Duodenal mucosa (tissue), 2 donors: Measurements from ENCODE around the gene KCNJ16.

ENCODE experiments used
- H3K27ac ChIP-seq: one replicate; pipeline ENCODE4 v1.7.0; 2013; ENCODE audit warnings: low read depth, low read length
- H3K27me3 ChIP-seq, 2 donors: one replicate each; pipeline ENCODE4 v1.7.0; 2013; ENCODE audit warnings: low read length in 2 of 2, control low read depth in 1 of 2; ENCODE audit not compliant: insufficient read depth in 2 of 2, control insufficient read depth in 1 of 2
- H3K36me3 ChIP-seq, 2 donors: one replicate each; pipeline ENCODE4 v1.7.0; 2013; ENCODE audit warnings: low read length in 2 of 2, control low read depth in 1 of 2; ENCODE audit not compliant: insufficient read depth in 2 of 2, control insufficient read depth in 1 of 2
- H3K4me1 ChIP-seq, 2 donors: one replicate each; pipeline ENCODE4 v1.7.0; 2013; ENCODE audit warnings: low read length in 2 of 2, control low read depth in 1 of 2; ENCODE audit not compliant: insufficient read depth in 2 of 2, control insufficient read depth in 1 of 2
- H3K4me3 ChIP-seq, 2 donors: one replicate each; pipeline ENCODE4 v1.7.0; 2013; ENCODE audit warnings: low read length in 2 of 2, low read depth in 1 of 2
- H3K9ac ChIP-seq, 2 donors: one replicate each; pipeline ENCODE4 v1.7.0; 2013; ENCODE audit warnings: low read length in 2 of 2, low read depth in 1 of 2
- H3K9me3 ChIP-seq, 2 donors: one replicate each; pipeline ENCODE4 v1.7.0; 2013; ENCODE audit warnings: low read length in 2 of 2, control low read depth in 1 of 2; ENCODE audit not compliant: control insufficient read depth in 1 of 2

The KCNJ16 gene

DNA sequence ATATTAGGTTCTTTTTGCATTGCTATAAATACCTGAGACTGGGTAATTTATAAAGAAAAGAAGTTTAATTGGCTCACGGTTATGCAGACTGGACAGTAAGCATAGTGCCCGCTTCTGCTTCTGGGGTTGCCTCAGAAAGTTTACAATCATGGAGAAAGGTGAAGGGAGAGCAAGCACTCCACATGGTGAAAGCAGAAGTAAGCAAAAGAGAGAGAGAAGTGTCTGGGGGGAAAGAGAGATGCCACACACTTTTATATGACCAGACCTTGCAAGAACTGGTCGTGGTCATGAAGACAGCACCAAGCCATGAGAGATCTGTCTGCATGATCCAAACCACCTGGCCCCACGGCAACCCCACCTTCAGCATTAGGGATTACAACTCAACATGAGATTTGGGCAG lies 45.4 kb downstream of the KCNJ16 start:
- H3K27me3 ChIP-seq: no peaks in the 10 kb centered on the region

DNA sequence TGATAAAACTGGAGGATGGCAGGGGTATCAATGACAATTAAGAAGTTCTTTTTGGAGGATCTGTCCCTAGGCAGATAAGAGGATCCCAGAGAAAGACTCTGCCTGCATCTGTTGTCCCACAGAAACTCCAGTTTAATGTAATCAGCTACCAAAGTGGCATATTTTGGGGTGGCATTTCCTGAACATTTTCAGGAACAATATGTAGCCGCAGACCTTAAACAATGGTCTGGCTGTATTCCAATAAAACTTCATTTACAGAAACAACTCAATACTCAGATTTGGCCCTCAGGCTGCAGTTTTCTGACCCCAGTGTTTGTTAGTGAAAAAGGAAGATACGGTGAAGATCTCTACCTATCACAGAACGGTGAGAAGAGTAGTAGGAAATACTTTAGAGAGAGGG lies 46.1 kb downstream of the KCNJ16 start:
- no peak overlapping the region for H3K4me3 ChIP-seq
- no peaks in the 10 kb centered on the region for H3K36me3 ChIP-seq
- no peaks in the 10 kb centered on the region for H3K9me3 ChIP-seq
- no peak overlapping the region for H3K9ac ChIP-seq
- no peaks in the 10 kb centered on the region for H3K27me3 ChIP-seq
- H3K27ac ChIP-seq: no peak overlapping the region
- peaks cover 8 to 16% of the 10 kb centered on the region in 2 donors for H3K4me1 ChIP-seq

More for the DNA sequence above, 45.4 kb downstream of the KCNJ16 start:
- Histone ChIP-seq H3K36me3 (no peaks in the 10 kb centered on the region), H3K9me3 (no peaks in the 10 kb centered on the region), H3K9ac (no peak overlapping the region), H3K27ac (no peak overlapping the region), H3K4me3 (no peak overlapping the region), H3K4me1 (peaks cover 8 to 16% of the 10 kb centered on the region in 2 donors)

- H3K9me3 ChIP-seq: no peaks in the 10 kb centered on the region
- H3K4me3 ChIP-seq: no peak overlapping the region
- no peak overlapping the region for H3K9ac ChIP-seq
- H3K27me3 ChIP-seq: no peaks in the 10 kb centered on the region
- H3K27ac ChIP-seq: no peak overlapping the region
- H3K4me1 ChIP-seq: peaks cover 8 to 16% of the 10 kb centered on the region in 2 donors
- no peaks in the 10 kb centered on the region for H3K36me3 ChIP-seq
Measured at GRCh38 chr17:70123193-70123592, 48.2 kb downstream of the KCNJ16 start.

GRCh38 chr17:70124723-70125122 lies 49.7 kb downstream of the KCNJ16 start:
- no peaks in the 10 kb centered on the region for H3K36me3 ChIP-seq
- no peaks in the 10 kb centered on the region for H3K9me3 ChIP-seq
- H3K4me3 ChIP-seq: no peak overlapping the region
- peaks cover 8 to 16% of the 10 kb centered on the region in 2 donors for H3K4me1 ChIP-seq
- no peaks in the 10 kb centered on the region for H3K27me3 ChIP-seq
- H3K9ac ChIP-seq: no peak overlapping the region
- no peak overlapping the region for H3K27ac ChIP-seq

GRCh38 chr17:70127221-70127873 lies 52.3 kb downstream of the KCNJ16 start:
- H3K9me3 ChIP-seq: no peaks in the 10 kb centered on the region
- no peaks in the 10 kb centered on the region for H3K36me3 ChIP-seq
- no peak overlapping the region for H3K4me3 ChIP-seq
- no peaks in the 10 kb centered on the region for H3K27me3 ChIP-seq
- no peak overlapping the region for H3K27ac ChIP-seq
- H3K4me1 ChIP-seq: peaks cover 8 to 16% of the 10 kb centered on the region in 2 donors
- H3K9ac ChIP-seq: no peak overlapping the region

DNA sequence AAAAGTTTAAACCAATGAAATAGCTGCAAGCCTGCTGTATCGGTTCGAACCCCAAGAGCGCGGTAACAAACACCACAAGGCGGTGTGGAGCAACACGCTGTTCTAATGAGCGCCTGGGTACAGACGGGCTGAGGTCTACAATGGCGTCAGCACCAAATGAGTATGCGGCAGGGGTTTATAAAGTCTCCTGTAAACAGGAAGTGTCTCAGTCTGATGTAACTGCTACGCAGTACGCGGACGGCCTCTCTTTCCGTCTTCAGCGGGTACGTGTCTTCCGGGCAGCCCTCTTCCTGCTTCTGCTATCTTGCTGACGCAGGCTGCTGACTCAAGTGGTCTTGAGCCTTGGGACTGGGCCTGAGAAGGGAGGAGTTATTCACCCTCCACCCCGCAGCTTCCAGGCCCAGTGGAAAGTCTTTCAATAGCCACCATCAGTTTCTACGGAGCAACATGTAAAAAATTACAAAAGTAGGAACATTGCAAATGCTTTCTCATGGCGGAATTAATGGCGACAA lies 53.8 kb downstream of the KCNJ16 start:
- no peaks in the 10 kb centered on the region for H3K27me3 ChIP-seq
- no peaks in the 10 kb centered on the region for H3K9me3 ChIP-seq
- no peak overlapping the region for H3K9ac ChIP-seq
- H3K4me1 ChIP-seq: peaks cover under 1 to 9% of the 10 kb centered on the region in 2 donors
- no peak overlapping the region for H3K27ac ChIP-seq
- H3K4me3 ChIP-seq: no peak overlapping the region
- no peaks in the 10 kb centered on the region for H3K36me3 ChIP-seq

DNA sequence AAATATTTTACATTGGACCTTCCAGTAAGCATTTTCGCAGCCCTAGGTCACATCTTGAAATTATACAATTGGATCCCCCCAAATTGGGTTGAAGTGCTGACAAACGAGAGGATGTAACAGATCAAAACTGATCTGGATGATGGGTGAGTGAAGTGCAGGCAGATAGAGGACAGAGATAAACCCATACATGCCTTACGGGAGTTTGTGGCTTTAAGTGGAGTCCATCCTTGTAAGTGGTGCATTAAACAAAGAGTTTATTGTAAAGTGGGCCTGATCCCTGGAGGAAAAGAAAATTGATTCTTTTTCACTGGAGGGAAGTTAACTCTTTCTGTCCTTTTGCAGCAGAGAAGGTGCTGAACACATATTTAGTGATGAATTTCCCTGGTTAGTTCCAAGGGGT lies 55.3 kb downstream of the KCNJ16 start:
- Histone ChIP-seq H3K4me1 (no peaks in the 10 kb centered on the region), H3K27me3 (no peaks in the 10 kb centered on the region), H3K9ac (no peak overlapping the region), H3K4me3 (no peak overlapping the region), H3K27ac (no peak overlapping the region), H3K36me3 (no peaks in the 10 kb centered on the region), H3K9me3 (no peaks in the 10 kb centered on the region)

DNA sequence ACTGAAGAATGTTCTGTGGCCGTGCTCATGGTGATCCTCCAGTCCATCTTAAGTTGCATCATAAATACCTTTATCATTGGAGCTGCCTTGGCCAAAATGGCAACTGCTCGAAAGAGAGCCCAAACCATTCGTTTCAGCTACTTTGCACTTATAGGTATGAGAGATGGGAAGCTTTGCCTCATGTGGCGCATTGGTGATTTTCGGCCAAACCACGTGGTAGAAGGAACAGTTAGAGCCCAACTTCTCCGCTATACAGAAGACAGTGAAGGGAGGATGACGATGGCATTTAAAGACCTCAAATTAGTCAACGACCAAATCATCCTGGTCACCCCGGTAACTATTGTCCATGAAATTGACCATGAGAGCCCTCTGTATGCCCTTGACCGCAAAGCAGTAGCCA lies 57.5 kb downstream of the KCNJ16 start:
- H3K9ac ChIP-seq: no peak overlapping the region
- H3K4me1 ChIP-seq: peaks cover 7 to 8% of the 10 kb centered on the region in 2 donors
- no peaks in the 10 kb centered on the region for H3K27me3 ChIP-seq
- no peaks in the 10 kb centered on the region for H3K9me3 ChIP-seq
- H3K4me3 ChIP-seq: no peak overlapping the region
- H3K36me3 ChIP-seq: no peaks in the 10 kb centered on the region
- no peak overlapping the region for H3K27ac ChIP-seq

GRCh38 chr17:70134042-70134441 lies 59.0 kb downstream of the KCNJ16 start:
- H3K27me3 ChIP-seq: no peaks in the 10 kb centered on the region
- H3K36me3 ChIP-seq: no peaks in the 10 kb centered on the region
- no peak overlapping the region for H3K27ac ChIP-seq
- no peak overlapping the region for H3K9ac ChIP-seq
- H3K4me3 ChIP-seq: no peak overlapping the region
- H3K4me1 ChIP-seq: peaks cover 9 to 19% of the 10 kb centered on the region in 2 donors
- H3K9me3 ChIP-seq: no peaks in the 10 kb centered on the region

- Histone ChIP-seq H3K27me3 (no peaks in the 10 kb centered on the region), H3K4me1 (peaks cover 9 to 19% of the 10 kb centered on the region in 2 donors), H3K9ac (no peak overlapping the region), H3K27ac (no peak overlapping the region), H3K4me3 (no peak overlapping the region), H3K9me3 (no peaks in the 10 kb centered on the region), H3K36me3 (no peaks in the 10 kb centered on the region)
Measured at GRCh38 chr17:70134777-70135176, 59.8 kb downstream of the KCNJ16 start.
